PFSK-1 (cell line): ENCODE measurements around the gene TMTC4.

Experiments used
- FOXP2 ChIP-seq: optimal IDR thresholded peaks from 2 replicates; pipeline ENCODE3; 2011; ENCODE audit warnings: borderline replicate concordance, control low read depth, inconsistent platforms; ENCODE audit not compliant: insufficient read depth; ENCODE audit errors: extremely low read length, extremely low read depth
- POLR2AphosphoS5 ChIP-seq: IDR thresholded peaks from 2 replicates; pipeline ENCODE4 v1.6.1; 2012; ENCODE audit warnings: low read depth, mild to moderate bottlenecking, control low read depth, low read length, moderate library complexity
- SIN3A ChIP-seq: IDR thresholded peaks from 2 replicates; pipeline ENCODE4 v1.6.1; 2012; ENCODE audit warnings: mild to moderate bottlenecking, low read length, moderate library complexity, borderline replicate concordance; ENCODE audit not compliant: insufficient read depth
- TAF1 ChIP-seq: IDR thresholded peaks from 2 replicates; pipeline ENCODE4 v1.6.1; 2012; ENCODE audit warnings: low read length, control low read depth, borderline replicate concordance; ENCODE audit not compliant: insufficient read depth
- TF ChIP-seq, protein P1 (sequence below), 2 experiments: IDR thresholded peaks; 2 replicates each; pipeline versions ENCODE4 v1.6.1 to v1.8.0; 2011 to 2012; ENCODE audit warnings: low read depth in 2 of 2, low read length in 2 of 2, control low read depth in 1 of 2, inconsistent platforms in 1 of 2, mild to moderate bottlenecking in 1 of 2, moderate library complexity in 1 of 2; ENCODE audit not compliant: insufficient read depth in 1 of 2

The TMTC4 gene

DNA sequence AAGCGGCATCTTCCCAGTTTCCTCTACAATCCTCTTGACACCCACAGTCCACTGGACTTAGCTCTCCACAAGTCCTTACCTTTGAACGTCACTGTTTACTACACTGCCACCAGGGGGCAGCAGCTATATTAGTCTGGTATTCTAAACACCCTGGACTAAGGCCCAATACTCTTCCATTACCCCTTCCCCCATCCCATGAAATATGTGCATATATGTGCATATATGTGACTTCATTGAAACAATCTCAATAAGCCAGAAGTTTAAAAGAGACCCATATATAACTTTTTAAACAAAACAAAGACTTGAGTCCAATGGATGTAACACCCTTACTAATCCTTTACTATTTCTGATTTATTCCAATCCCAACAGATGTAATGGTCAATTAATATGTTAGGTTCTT is 101.5 kb downstream of the TMTC4 start:
- TF ChIP-seq SIN3A = no peak
- TF ChIP-seq TAF1 = no peak
- TF ChIP-seq FOXP2 = no peak
- TF ChIP-seq POLR2AphosphoS5 = no peak
- TF ChIP-seq, protein P1, sequence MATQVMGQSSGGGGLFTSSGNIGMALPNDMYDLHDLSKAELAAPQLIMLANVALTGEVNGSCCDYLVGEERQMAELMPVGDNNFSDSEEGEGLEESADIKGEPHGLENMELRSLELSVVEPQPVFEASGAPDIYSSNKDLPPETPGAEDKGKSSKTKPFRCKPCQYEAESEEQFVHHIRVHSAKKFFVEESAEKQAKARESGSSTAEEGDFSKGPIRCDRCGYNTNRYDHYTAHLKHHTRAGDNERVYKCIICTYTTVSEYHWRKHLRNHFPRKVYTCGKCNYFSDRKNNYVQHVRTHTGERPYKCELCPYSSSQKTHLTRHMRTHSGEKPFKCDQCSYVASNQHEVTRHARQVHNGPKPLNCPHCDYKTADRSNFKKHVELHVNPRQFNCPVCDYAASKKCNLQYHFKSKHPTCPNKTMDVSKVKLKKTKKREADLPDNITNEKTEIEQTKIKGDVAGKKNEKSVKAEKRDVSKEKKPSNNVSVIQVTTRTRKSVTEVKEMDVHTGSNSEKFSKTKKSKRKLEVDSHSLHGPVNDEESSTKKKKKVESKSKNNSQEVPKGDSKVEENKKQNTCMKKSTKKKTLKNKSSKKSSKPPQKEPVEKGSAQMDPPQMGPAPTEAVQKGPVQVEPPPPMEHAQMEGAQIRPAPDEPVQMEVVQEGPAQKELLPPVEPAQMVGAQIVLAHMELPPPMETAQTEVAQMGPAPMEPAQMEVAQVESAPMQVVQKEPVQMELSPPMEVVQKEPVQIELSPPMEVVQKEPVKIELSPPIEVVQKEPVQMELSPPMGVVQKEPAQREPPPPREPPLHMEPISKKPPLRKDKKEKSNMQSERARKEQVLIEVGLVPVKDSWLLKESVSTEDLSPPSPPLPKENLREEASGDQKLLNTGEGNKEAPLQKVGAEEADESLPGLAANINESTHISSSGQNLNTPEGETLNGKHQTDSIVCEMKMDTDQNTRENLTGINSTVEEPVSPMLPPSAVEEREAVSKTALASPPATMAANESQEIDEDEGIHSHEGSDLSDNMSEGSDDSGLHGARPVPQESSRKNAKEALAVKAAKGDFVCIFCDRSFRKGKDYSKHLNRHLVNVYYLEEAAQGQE (IDR thresholded peaks at IDR 0.05; ENCODE audit: insufficient read depth in 1 of 2, low read depth in 2 of 2, low read length in 2 of 2) = no peak

DNA sequence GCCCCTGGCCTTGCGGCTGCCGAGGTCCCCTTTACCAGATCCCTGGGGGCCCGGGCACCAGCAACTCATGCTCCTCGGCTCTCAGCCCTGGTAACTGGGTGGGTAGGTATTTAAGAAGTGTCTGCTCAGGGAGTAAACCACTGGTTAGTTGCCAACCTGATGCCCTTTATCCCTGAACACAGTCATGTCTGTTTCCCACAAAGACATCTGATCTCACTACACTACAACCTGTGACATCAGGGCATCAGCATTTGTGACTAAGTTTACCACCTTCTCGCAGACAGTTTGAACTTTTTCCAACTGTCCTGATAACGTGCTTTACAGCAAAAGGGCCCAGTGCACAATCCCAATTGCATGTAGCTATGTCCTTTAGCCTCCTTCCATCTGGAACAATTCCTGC is 108.1 kb downstream of the TMTC4 start:
- TF ChIP-seq TAF1 (no peak), FOXP2 (no peak), POLR2AphosphoS5 (no peak), SIN3A (no peak)
- TF ChIP-seq, protein P1 (IDR thresholded peaks at IDR 0.05; ENCODE audit: insufficient read depth in 1 of 2, low read depth in 2 of 2, low read length in 2 of 2) = no peak

DNA sequence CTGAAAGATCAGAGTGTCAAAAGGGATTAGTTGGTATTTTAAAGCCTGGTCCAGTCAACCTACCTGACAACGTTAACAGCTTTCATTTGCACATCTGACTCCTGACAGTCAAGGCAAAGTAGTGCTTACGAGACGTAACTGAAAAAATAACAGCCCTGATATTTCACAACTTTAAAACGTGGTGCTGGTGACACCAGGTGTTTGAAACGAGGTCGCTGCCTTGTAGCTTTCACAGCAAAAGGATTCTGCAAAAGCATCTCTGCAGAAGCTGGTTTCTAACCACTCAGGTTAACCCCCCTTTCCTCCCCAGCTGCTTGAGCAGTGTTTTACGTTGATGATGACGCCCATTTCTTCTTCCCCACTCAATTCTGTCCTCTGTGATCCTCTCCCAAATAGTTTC is 109.3 kb downstream of the TMTC4 start:
- TF ChIP-seq, protein P1 (IDR thresholded peaks at IDR 0.05; ENCODE audit: insufficient read depth in 1 of 2, low read depth in 2 of 2, low read length in 2 of 2) = no peak
- TF ChIP-seq TAF1 = no peak
- no peak for TF ChIP-seq POLR2AphosphoS5
- TF ChIP-seq FOXP2 = no peak
- TF ChIP-seq SIN3A = no peak

DNA sequence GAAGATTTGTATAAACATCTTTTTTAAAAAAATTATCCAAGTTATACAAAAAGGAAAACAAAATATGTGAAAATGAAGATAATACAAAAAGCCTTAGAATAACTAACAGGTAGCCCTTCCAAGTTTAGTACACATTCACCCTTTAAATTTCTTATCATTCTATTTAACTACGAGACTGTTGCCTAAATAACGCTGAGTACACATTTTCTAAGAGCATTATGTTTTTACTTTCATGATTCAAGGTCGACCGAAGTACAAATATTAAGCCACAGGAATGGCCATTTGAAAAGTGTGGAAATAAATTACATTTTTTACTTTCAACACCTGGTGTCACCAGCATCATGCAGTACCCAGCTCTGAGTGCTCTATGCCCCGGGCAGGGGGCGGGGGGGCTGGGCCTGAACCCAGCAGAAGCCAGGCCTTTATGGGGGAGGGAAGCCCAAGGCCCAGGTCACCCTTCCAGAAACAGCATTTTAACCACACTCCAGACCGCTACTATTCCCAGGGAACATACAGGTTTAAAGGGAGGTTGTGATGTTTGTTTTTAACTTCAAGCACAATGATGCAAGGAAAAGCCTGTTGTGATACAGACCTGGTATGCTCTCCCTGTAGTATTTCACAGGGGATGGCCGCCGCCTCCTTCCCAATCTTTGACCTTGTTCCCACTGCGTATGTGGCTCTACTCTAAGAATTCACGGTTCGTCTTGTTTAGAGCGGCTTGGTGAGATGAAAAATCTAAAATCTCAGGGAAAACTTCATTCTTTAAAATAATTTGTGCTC is 110.0 kb downstream of the TMTC4 start:
- no peak for TF ChIP-seq POLR2AphosphoS5
- TF ChIP-seq FOXP2 = no peak
- TF ChIP-seq, protein P1 (IDR thresholded peaks at IDR 0.05; ENCODE audit: insufficient read depth in 1 of 2, low read depth in 2 of 2, low read length in 2 of 2) = no peak
- TF ChIP-seq TAF1 = no peak
